T-helper 2 cell treated with Interferon-gamma antibody and Interleukin-4, amounts not matched to agents 5 μg/mL and 100 μg/mL, for 36 hours (primary cell): ENCODE results near the gene GLRA1.
"Not testable (repeated sequence)": the region's sequence is repeated elsewhere in the genome, so short reads cannot be mapped to it uniquely, and the experiment has no call there.

Experiments
- DNase-seq: peaks from one replicate; pipeline ENCODE4 v3.0.0; 2021; ENCODE audit warnings: low spot score
- H3K27ac Mint-ChIP-seq: one replicate; pipeline ENCODE4 v1.8.0; 2021; ENCODE audit warnings: mild to moderate bottlenecking, mixed read lengths
- H3K27me3 Mint-ChIP-seq: one replicate; pipeline ENCODE4 v1.8.0; 2021; ENCODE audit warnings: low read depth, mixed read lengths
- H3K36me3 Mint-ChIP-seq: one replicate; pipeline ENCODE4 v1.8.0; 2021; ENCODE audit warnings: low read depth, mixed read lengths
- H3K4me1 Mint-ChIP-seq: one replicate; pipeline ENCODE4 v1.8.0; 2021; ENCODE audit warnings: low read depth, mixed read lengths
- H3K4me3 Mint-ChIP-seq: one replicate; pipeline ENCODE4 v1.8.0; 2022; ENCODE audit warnings: mild to moderate bottlenecking, moderate library complexity, mixed read lengths
- H3K9me3 Mint-ChIP-seq: one replicate; pipeline ENCODE4 v1.8.0; 2021; ENCODE audit warnings: mixed read lengths

GLRA1 gene

GRCh38 chr5:151904909-151905308, 19.7 kb downstream of the GLRA1 start:
- H3K4me3 Mint-ChIP-seq, result no peak overlapping the region
- H3K9me3 Mint-ChIP-seq, result no peaks in the 10 kb centered on the region
- H3K4me1 Mint-ChIP-seq, result no peaks in the 10 kb centered on the region
- no peaks in the 10 kb centered on the region for H3K36me3 Mint-ChIP-seq
- no peak for DNase-seq
- H3K27me3 Mint-ChIP-seq, result no peaks in the 10 kb centered on the region
- H3K27ac Mint-ChIP-seq, result no peak overlapping the region

- no peaks in the 10 kb centered on the region for H3K27me3 Mint-ChIP-seq
- H3K27ac Mint-ChIP-seq, result no peak overlapping the region
- DNase-seq, result no peak
- no peaks in the 10 kb centered on the region for H3K4me1 Mint-ChIP-seq
- H3K4me3 Mint-ChIP-seq, result no peak overlapping the region
- no peaks in the 10 kb centered on the region for H3K9me3 Mint-ChIP-seq
- H3K36me3 Mint-ChIP-seq, result no peaks in the 10 kb centered on the region
Observed at GRCh38 chr5:151904127-151904526, 20.5 kb downstream of the GLRA1 start.

GRCh38 chr5:151903243-151903653, 21.4 kb downstream of the GLRA1 start:
- H3K4me1 Mint-ChIP-seq, result no peaks in the 10 kb centered on the region
- H3K9me3 Mint-ChIP-seq, result no peaks in the 10 kb centered on the region
- H3K36me3 Mint-ChIP-seq, result no peaks in the 10 kb centered on the region
- no peak overlapping the region for H3K4me3 Mint-ChIP-seq
- no peaks in the 10 kb centered on the region for H3K27me3 Mint-ChIP-seq
- H3K27ac Mint-ChIP-seq, result no peak overlapping the region
- no peak for DNase-seq

- Mint-ChIP-seq H3K27ac (no peak overlapping the region), H3K27me3 (no peaks in the 10 kb centered on the region), H3K4me1 (no peaks in the 10 kb centered on the region), H3K36me3 (no peaks in the 10 kb centered on the region), H3K9me3 (no peaks in the 10 kb centered on the region), H3K4me3 (no peak overlapping the region)
- no peak for DNase-seq
Observed at GRCh38 chr5:151902215-151902614, 22.4 kb downstream of the GLRA1 start.

GRCh38 chr5:151901611-151902010, 23.0 kb downstream of the GLRA1 start:
- Mint-ChIP-seq H3K27me3 (no peaks in the 10 kb centered on the region), H3K9me3 (no peaks in the 10 kb centered on the region), H3K27ac (no peak overlapping the region), H3K4me3 (no peak overlapping the region), H3K4me1 (no peaks in the 10 kb centered on the region), H3K36me3 (no peaks in the 10 kb centered on the region)
- DNase-seq, result no peak

- Mint-ChIP-seq H3K27ac (no peak overlapping the region), H3K27me3 (no peaks in the 10 kb centered on the region), H3K36me3 (no peaks in the 10 kb centered on the region), H3K4me3 (no peak overlapping the region), H3K4me1 (no peaks in the 10 kb centered on the region), H3K9me3 (no peaks in the 10 kb centered on the region)
- DNase-seq, result no peak
Observed at GRCh38 chr5:151900891-151901290, 23.8 kb downstream of the GLRA1 start.

GRCh38 chr5:151899399-151899798, 25.3 kb downstream of the GLRA1 start:
- no peak for DNase-seq
- Mint-ChIP-seq H3K4me3 (no peak overlapping the region), H3K9me3 (no peaks in the 10 kb centered on the region), H3K27ac (no peak overlapping the region), H3K36me3 (no peaks in the 10 kb centered on the region), H3K27me3 (no peaks in the 10 kb centered on the region), H3K4me1 (no peaks in the 10 kb centered on the region)

GRCh38 chr5:151897896-151898295, 26.8 kb downstream of the GLRA1 start:
- no peak for DNase-seq
- no peak overlapping the region for H3K4me3 Mint-ChIP-seq
- no peaks in the 10 kb centered on the region for H3K4me1 Mint-ChIP-seq
- H3K27me3 Mint-ChIP-seq, result no peaks in the 10 kb centered on the region
- H3K27ac Mint-ChIP-seq, result no peak overlapping the region
- no peaks in the 10 kb centered on the region for H3K36me3 Mint-ChIP-seq
- H3K9me3 Mint-ChIP-seq, result no peaks in the 10 kb centered on the region

GRCh38 chr5:151897020-151897552, 27.6 kb downstream of the GLRA1 start:
- no peak overlapping the region for H3K27ac Mint-ChIP-seq
- no peaks in the 10 kb centered on the region for H3K4me1 Mint-ChIP-seq
- H3K36me3 Mint-ChIP-seq, result no peaks in the 10 kb centered on the region

GRCh38 chr5:151896031-151896691, 28.5 kb downstream of the GLRA1 start:
- H3K4me3 Mint-ChIP-seq, result no peak overlapping the region
- H3K4me1 Mint-ChIP-seq, result no peaks in the 10 kb centered on the region
- H3K36me3 Mint-ChIP-seq, result no peaks in the 10 kb centered on the region
- DNase-seq, result no peak
- no peak overlapping the region for H3K27ac Mint-ChIP-seq
- H3K9me3 Mint-ChIP-seq, result no peaks in the 10 kb centered on the region
- H3K27me3 Mint-ChIP-seq, result no peaks in the 10 kb centered on the region

More at GRCh38 chr5:151897020-151897552, 27.6 kb downstream of the GLRA1 start:
- DNase-seq, result no peak
- H3K27me3 Mint-ChIP-seq, result no peaks in the 10 kb centered on the region
- H3K9me3 Mint-ChIP-seq, result no peaks in the 10 kb centered on the region
- no peak overlapping the region for H3K4me3 Mint-ChIP-seq

GRCh38 chr5:151895660-151896030, 29.0 kb downstream of the GLRA1 start:
- DNase-seq, result no peak
- no peaks in the 10 kb centered on the region for H3K9me3 Mint-ChIP-seq
- no peaks in the 10 kb centered on the region for H3K36me3 Mint-ChIP-seq
- no peak overlapping the region for H3K4me3 Mint-ChIP-seq
- no peaks in the 10 kb centered on the region for H3K4me1 Mint-ChIP-seq
- no peaks in the 10 kb centered on the region for H3K27me3 Mint-ChIP-seq
- H3K27ac Mint-ChIP-seq, result no peak overlapping the region

GRCh38 chr5:151893485-151893884, 31.2 kb downstream of the GLRA1 start:
- H3K27me3 Mint-ChIP-seq, DNase-seq, H3K36me3 Mint-ChIP-seq, H3K9me3 Mint-ChIP-seq, H3K4me3 Mint-ChIP-seq, H3K27ac Mint-ChIP-seq, H3K4me1 Mint-ChIP-seq: not testable (repeated sequence)

GRCh38 chr5:151892393-151892792, 32.3 kb downstream of the GLRA1 start:
- Mint-ChIP-seq H3K4me1 (no peaks in the 10 kb centered on the region), H3K9me3 (no peaks in the 10 kb centered on the region), H3K27me3 (no peaks in the 10 kb centered on the region), H3K36me3 (no peaks in the 10 kb centered on the region), H3K4me3 (no peak overlapping the region), H3K27ac (no peak overlapping the region)
- no peak for DNase-seq

GRCh38 chr5:151890299-151890698, 34.4 kb downstream of the GLRA1 start:
- H3K9me3 Mint-ChIP-seq, result no peaks in the 10 kb centered on the region
- no peak overlapping the region for H3K4me3 Mint-ChIP-seq
- no peaks in the 10 kb centered on the region for H3K27me3 Mint-ChIP-seq
- H3K36me3 Mint-ChIP-seq, result no peaks in the 10 kb centered on the region
- no peak overlapping the region for H3K27ac Mint-ChIP-seq
- H3K4me1 Mint-ChIP-seq, result no peaks in the 10 kb centered on the region
- DNase-seq, result no peak

GRCh38 chr5:151889614-151890013, 35.0 kb downstream of the GLRA1 start:
- Mint-ChIP-seq H3K9me3 (no peaks in the 10 kb centered on the region), H3K4me1 (no peaks in the 10 kb centered on the region), H3K36me3 (no peaks in the 10 kb centered on the region), H3K27ac (no peak overlapping the region), H3K27me3 (no peaks in the 10 kb centered on the region), H3K4me3 (no peak overlapping the region)
- DNase-seq, result no peak
